Neural crest cell (in vitro differentiated cells): Measurements from ENCODE around the gene CPSF7. TPM values are rescaled to one million over a fixed set of nuclear protein-coding genes. Genes with fewer than 3 reads are reported as not detected.

Source experiments
- DNase-seq: peaks from one replicate; pipeline ENCODE4 v3.0.0; 2021; ENCODE audit warnings: low read depth, mixed read lengths, low spot score
- H3K27ac Mint-ChIP-seq: one replicate; pipeline ENCODE4 v1.8.0; 2021; ENCODE audit warnings: mild to moderate bottlenecking, mixed read lengths; ENCODE audit not compliant: unreplicated experiment
- H3K27me3 Mint-ChIP-seq: 2 replicates; pipeline ENCODE4 v1.8.0; 2021; ENCODE audit warnings: low read depth, mild to moderate bottlenecking, mixed read lengths
- H3K36me3 Mint-ChIP-seq: 2 replicates; pipeline ENCODE4 v1.8.0; 2021; ENCODE audit warnings: low read depth, mild to moderate bottlenecking, mixed read lengths
- H3K4me1 Mint-ChIP-seq: 2 replicates; pipeline ENCODE4 v1.8.0; 2021; ENCODE audit warnings: mixed read lengths
- H3K4me3 Mint-ChIP-seq: one replicate; pipeline ENCODE4 v1.8.0; 2021; ENCODE audit warnings: mild to moderate bottlenecking, mixed read lengths
- H3K9me3 Mint-ChIP-seq: 2 replicates; pipeline ENCODE4 v1.8.0; 2021; ENCODE audit warnings: mixed read lengths
- total RNA-seq: library from RNA; stranded (reverse); gene quantifications from 2 replicates; pipeline ENCODE4 v1.2.1, GENCODE V29; 2021
- TF ChIP-seq, protein P1 (sequence below): fragments of 200-600 bp; sonication (generic); conservative IDR thresholded peaks from 2 replicates; pipeline ENCODE4 v1.5.0; 2021; ENCODE audit warnings: antibody characterized with exemption, mild to moderate bottlenecking

The CPSF7 gene
- total RNA-seq, 1 donor from 2014 or later = 144 TPM

DNA sequence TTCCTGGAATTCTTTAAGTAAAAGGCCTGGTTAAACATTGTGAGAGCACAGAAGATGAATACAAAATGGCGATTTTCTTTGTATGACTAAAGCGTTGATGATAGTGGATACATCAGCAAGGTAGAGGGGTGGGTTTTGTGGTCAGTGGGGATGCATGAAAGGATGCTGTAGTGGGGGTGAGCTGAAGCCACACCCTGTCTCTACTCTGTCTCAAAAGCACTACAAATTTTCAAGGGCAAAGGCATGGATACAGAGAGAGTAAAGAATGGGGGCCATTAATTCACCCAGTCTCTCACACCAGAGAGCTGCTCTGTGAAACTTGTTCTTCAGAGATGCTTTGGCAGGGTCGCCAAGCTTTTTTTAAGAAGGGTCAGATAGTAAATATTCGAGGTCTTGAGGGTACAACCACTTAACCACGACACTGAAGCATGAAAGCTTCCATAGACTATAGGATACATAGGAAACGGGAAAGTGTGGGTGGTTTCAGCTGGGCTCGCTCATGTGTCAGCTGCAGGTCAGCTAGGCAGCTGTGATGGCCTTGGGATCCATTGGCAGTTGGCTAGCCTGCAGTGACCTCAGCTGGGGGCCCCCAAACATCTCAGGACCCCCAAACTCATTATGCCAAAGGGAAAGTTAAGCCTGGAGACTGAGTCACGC, 59.3 kb downstream of the CPSF7 start:
- Mint-ChIP-seq H3K27ac (no peak overlapping the region), H3K4me3 (peak overlapping the region; percentile 2), H3K36me3 (peaks cover 53% of the 10 kb centered on the region), H3K4me1 (no peaks in the 10 kb centered on the region), H3K27me3 (no peaks in the 10 kb centered on the region), H3K9me3 (peaks cover 9% of the 10 kb centered on the region)
- TF ChIP-seq, protein P1, sequence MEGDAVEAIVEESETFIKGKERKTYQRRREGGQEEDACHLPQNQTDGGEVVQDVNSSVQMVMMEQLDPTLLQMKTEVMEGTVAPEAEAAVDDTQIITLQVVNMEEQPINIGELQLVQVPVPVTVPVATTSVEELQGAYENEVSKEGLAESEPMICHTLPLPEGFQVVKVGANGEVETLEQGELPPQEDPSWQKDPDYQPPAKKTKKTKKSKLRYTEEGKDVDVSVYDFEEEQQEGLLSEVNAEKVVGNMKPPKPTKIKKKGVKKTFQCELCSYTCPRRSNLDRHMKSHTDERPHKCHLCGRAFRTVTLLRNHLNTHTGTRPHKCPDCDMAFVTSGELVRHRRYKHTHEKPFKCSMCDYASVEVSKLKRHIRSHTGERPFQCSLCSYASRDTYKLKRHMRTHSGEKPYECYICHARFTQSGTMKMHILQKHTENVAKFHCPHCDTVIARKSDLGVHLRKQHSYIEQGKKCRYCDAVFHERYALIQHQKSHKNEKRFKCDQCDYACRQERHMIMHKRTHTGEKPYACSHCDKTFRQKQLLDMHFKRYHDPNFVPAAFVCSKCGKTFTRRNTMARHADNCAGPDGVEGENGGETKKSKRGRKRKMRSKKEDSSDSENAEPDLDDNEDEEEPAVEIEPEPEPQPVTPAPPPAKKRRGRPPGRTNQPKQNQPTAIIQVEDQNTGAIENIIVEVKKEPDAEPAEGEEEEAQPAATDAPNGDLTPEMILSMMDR = no peak
- DNase-seq = no peak

DNA sequence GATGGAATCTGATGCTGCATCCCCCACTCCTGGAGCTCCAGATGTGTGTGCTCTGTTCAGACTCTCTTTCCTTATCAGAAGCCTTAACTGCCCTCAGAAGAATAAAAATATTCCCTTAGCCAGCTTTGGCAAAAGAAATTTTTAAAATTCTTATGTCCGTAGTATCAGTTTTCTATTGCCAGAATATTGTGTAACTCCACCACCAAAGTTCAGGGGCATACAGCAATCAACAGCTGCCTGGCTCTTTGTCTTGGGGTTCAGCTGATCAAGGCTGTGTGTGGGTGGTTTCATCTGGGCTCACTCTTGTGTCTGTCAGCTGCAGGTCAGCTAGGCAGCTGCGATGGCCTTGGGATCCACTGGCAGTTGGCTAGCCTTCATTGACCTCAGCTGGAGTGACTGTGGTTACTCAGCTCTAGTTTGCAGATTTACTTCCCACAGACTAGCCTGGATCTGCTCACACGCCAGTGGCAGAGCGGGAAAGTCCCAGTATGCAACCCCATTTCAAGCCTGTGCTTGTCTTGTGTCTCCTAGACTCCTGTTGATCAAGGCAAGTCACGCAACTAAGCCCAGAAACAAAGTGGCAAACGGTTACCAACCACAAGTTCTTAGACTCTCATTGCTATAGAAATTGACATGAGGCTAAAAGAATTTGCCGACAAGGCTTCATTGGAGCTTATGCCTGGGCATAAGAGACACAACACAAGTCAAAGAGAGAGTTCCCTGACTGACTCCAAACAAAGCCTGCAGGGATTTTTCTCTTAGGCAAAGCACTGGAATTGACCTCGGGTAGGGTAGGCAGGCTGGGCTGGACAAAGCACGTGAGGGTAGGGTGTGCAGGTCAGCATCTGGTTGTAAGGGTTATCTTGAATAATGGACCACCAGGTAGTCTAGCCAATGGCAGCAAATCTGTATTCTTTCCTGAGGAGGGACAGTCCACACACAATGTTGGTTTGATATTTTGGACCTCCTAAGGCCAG, 60.1 kb downstream of the CPSF7 start:
- H3K27ac Mint-ChIP-seq = no peak overlapping the region
- no peaks in the 10 kb centered on the region for H3K27me3 Mint-ChIP-seq
- TF ChIP-seq, protein P1 = no peak
- no peaks in the 10 kb centered on the region for H3K4me1 Mint-ChIP-seq
- peak overlapping the region; percentile 14 for H3K4me3 Mint-ChIP-seq
- peaks cover 49% of the 10 kb centered on the region for H3K36me3 Mint-ChIP-seq
- H3K9me3 Mint-ChIP-seq = peaks cover 9% of the 10 kb centered on the region
- DNase-seq = no peak

DNA sequence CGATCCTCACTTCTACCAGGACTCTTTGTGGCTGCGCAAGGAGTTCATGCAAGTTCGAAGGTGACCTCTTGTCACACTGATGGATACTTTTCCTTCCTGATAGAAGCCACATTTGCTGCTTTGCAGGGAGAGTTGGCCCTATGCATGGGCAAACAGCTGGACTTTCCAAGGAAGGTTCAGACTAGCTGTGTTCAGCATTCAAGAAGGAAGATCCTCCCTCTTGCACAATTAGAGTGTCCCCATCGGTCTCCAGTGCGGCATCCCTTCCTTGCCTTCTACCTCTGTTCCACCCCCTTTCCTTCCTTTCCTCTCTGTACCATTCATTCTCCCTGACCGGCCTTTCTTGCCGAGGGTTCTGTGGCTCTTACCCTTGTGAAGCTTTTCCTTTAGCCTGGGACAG, 61.1 kb downstream of the CPSF7 start:
- DNase-seq = no peak
- H3K27ac Mint-ChIP-seq = no peak overlapping the region
- H3K27me3 Mint-ChIP-seq = no peaks in the 10 kb centered on the region
- H3K36me3 Mint-ChIP-seq = peaks cover 49% of the 10 kb centered on the region
- peaks cover 3% of the 10 kb centered on the region for H3K4me1 Mint-ChIP-seq
- TF ChIP-seq, protein P1 = no peak
- H3K9me3 Mint-ChIP-seq = peaks cover 9% of the 10 kb centered on the region
- peak overlapping the region; percentile 39 for H3K4me3 Mint-ChIP-seq

DNA sequence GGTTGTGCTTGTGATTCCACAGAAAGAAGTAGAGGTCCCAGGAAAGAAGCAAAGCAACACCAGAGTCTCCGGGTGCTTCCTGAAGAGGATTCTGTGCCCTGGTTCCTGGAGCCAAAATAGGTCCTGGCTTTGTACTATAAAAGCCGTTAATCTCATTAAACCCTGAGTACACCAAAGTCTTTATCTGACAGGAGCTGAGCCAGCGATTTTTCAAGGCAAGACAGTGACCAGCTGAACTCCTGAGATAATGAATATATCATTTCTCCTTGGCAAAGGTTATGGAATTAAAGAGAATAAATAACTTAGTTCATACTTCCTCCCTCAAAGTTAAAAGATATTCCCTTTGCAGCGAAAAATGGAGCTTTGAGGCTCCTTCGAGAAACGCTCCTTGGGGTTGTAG, 62.4 kb downstream of the CPSF7 start:
- Mint-ChIP-seq H3K27me3 (no peaks in the 10 kb centered on the region), H3K4me3 (no peak overlapping the region), H3K9me3 (peaks cover 7% of the 10 kb centered on the region), H3K4me1 (peaks cover 15% of the 10 kb centered on the region), H3K27ac (no peak overlapping the region), H3K36me3 (peaks cover 41% of the 10 kb centered on the region)
- no peak for DNase-seq
- TF ChIP-seq, protein P1 = no peak

DNA sequence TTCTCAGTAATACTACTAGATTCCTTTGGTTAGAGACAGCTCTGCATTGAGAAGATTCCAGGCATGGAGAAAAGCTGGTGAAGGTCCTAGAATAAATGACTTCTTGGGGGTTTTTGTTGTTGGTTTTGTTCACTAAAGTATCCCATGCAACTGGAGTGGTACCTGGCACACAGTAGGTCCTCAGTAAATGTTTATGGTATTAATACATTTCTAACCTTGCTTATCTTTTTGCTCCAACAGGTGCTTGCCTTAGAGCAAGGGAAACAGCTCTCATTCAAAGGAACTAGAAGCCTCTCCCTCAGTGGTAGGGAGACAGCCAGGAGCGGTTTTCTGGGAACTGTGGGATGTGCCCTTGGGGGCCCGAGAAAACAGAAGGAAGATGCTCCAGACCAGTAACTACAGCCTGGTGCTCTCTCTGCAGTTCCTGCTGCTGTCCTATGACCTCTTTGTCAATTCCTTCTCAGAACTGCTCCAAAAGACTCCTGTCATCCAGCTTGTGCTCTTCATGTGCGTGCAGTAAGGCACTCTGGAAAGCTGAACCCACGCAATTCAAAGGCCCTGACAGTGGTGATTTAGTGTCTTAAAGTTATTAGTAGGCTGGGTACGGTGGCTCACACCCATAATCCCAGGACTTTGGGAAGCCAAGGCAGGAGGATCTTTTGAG, 65.6 kb downstream of the CPSF7 start:
- H3K4me1 Mint-ChIP-seq = peaks cover 36% of the 10 kb centered on the region

More for the DNA sequence above, 65.6 kb downstream of the CPSF7 start:
- Mint-ChIP-seq H3K36me3 (peaks cover 14% of the 10 kb centered on the region), H3K27me3 (no peaks in the 10 kb centered on the region), H3K4me3 (peak overlapping the region; percentile 100), H3K27ac (no peak overlapping the region), H3K9me3 (no peaks in the 10 kb centered on the region)
- TF ChIP-seq, protein P1 = no peak
- no peak for DNase-seq
